Activated CD4-positive, CD25-positive, alpha-beta regulatory T cell treated with anti-CD3 and anti-CD28 coated beads, Interleukin-2, amount 50 U/mL, for 24 hours (primary cell): Measurements from ENCODE around the gene C1orf185.
"Not testable (repeated sequence)": the region's sequence is repeated elsewhere in the genome, so short reads cannot be mapped to it uniquely, and the experiment has no call there.

Experiments
- ATAC-seq, 2 donors: fragments of 150-1000 bp; cut with Tn5 transposase; one replicate each; pipeline ENCODE4 v1.10.0; 2021; ENCODE audit warnings: mild to moderate bottlenecking in 1 of 2, moderate library complexity in 1 of 2

Gene C1orf185

DNA sequence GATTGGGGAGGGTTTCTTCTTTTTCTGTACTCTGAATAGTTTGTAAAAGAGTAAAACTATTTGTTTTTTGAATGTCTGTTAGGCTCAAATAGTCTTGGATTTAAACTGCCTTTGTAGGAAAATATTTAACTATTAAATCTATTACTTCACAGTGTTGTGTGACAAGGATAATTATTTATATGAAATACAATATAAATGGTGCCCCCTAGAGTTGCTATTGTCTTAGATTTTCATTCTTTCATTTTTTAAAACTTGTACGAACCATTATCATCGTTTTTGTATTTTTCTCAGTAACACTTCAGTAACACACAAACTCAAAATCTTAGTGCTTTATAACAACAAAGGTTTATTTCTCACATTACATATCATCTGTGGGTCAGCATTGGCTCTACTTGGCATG lies 37.4 kb downstream of the C1orf185 start:
- ATAC-seq, result no peak

DNA sequence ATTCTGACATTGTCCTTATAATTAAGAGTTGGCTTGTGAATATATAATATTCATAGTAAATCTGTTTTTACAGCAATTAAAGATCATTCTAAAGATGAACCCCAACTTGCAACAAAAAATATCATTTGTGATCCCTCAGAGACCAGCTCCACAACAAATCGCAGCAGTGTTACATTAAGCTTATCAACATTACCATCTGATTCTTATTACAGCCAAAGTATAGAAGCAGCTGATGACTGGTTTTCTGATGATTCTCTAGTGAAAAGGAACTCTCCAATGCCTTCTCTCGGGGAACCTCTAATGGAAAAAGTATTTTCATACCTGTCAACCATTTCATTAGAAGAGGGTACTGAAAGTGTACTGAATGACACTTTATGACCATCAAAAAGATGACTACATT lies 45.4 kb downstream of the C1orf185 start:
- no peak for ATAC-seq

DNA sequence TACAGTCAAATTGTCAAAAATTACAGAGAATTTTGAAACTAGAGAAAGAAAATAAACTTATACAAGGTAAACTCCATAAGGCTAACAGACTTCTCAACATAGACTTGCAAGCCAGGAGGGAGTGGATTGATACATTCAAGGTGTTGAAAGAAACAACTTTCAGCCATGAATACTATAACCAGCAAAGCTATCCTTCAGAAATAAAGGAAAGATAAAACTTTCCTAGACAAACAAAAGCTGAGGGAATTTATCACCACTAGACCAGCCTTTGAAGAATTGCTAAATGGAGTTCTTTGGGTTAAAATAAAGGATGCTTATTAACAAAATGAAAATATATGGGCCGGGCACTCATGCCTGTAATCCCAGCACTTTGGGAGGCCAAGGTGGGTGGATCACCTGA lies 52.7 kb downstream of the C1orf185 start:
- ATAC-seq, result no peak

DNA sequence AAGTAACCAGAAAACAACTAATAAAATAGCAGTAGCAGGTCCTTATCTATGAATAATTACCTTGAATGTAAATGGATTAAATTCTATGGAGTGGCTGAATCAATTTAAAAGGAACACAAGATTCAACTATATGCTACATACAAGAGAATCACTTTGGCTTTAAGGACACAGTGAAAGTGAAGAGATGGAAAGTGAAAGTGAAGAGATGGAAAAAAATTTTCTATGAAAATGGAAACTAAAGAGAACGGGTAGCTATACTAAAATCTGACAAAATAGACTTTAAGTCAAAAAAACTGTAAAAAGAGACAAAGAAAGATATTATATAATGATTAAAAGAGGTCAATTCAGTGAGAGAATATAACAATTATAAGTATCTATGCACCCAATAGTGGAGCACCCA lies 54.7 kb downstream of the C1orf185 start:
- no peak for ATAC-seq

GRCh38 chr1:51157395-51157794 lies 55.4 kb downstream of the C1orf185 start:
- no peak for ATAC-seq

DNA sequence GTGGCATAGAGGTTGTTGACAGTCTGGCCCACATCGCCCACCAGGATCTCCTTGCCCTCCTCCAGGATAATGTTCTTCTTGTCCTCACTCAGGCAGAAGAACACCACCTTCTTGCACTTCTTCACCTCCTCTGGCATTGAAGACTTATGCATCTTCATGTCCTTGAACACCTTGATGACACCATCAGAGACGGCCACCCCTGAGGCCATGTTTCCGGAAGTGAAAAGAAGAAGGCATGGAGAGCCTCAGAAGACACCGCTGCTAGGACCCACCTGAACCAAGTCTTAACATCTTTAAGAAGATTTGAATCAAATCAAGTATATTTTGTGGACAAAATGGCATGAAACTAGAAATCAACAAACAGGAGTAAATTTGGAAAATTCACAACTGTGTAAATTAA lies 56.2 kb downstream of the C1orf185 start:
- no peak for ATAC-seq

- not testable (repeated sequence) for ATAC-seq
These were observed 60.5 kb downstream of the C1orf185 start for GRCh38 chr1:51162560-51162959.

GRCh38 chr1:51165540-51165939 lies 63.5 kb downstream of the C1orf185 start:
- peak in 1 of 2 donors; percentile 21 for ATAC-seq

DNA sequence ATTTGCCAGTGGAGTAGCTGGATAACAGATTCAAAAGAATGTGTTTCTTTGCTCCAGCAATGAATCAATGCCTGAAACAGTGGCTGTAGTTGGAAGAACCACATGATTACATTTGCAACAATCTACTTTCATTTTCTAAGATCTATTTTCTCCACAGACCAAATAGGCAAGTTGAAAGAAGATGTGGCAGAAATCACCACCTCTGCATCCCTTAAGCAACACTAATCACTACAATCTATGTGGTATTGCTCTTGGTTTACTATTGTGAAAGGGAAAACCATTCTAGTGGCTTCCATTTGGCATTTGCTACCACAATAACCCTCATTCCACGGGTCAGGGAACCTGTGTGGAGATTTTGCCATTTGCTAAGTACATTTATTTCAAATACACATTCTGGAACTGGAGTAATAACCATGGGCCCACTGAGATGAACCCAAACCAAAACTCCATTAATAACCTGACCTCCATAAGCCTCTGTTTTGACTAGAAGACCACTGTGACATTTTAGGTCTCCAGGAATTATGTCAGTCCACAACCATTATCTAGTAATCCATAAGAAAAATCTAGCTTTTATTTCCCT lies 66.3 kb downstream of the C1orf185 start:
- no peak for ATAC-seq

GRCh38 chr1:51168936-51169335 lies 66.9 kb downstream of the C1orf185 start:
- ATAC-seq, result no peak

- ATAC-seq, result no peak
These were observed 68.3 kb downstream of the C1orf185 start for GRCh38 chr1:51170342-51170741.

DNA sequence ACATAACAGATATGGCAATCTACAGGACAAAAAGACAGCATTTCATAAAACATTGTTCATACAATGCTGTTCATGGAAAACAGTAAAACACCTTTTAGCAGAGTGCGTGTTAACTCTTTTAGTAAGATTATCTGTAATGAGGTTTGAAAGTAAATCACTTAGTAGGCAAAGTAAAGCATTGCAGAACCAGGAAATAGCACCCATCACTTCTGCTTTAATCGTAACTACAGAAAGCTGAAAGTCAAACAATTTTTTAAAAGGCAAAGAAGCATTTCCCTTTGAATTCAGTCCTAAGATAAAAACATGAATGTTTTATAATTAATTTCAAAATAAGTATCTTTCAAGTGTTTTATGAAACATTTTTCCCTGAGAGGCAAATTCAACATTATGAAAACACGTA lies 70.8 kb downstream of the C1orf185 start:
- ATAC-seq, result no peak

DNA sequence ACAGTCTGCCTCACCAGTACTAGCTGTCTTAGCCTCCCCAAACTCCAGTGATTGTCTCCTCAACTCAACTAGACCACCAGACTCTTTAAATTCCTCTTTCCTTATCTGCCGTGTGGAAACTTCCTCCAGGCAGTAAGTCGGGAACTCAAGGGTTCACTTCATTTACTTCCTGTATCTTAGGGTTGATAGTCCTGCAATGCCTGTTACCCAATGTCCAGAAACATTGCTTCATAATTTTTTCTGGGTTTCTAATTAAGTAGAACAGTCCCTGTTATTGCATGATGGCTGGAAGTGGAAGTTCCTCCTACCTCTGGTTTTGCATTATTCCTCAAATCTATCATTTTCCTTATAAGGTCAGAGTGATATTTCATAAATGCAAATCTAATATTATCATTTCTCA lies 73.2 kb downstream of the C1orf185 start:
- no peak for ATAC-seq

DNA sequence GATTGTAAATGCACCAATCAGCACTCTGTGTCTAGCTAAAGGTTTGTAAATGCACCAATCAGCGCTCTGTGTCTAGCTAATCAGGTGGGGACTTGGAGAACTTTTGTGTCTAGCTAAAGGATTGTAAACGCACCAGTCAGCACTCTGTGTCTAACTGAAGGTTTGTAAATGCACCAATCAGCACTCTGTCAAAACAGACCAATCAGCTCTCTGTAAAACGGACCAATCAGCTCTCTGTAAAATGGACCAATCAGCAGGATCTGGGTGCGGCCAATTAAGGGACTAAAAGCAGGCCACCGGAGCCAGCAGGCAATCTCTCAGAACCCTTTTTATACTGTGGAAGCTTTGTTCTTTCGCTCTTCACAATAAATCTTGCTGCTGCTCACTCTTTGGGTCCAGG lies 76.0 kb downstream of the C1orf185 start:
- ATAC-seq, result not testable (repeated sequence)

GRCh38 chr1:51188230-51188629 lies 86.2 kb downstream of the C1orf185 start:
- no peak for ATAC-seq

DNA sequence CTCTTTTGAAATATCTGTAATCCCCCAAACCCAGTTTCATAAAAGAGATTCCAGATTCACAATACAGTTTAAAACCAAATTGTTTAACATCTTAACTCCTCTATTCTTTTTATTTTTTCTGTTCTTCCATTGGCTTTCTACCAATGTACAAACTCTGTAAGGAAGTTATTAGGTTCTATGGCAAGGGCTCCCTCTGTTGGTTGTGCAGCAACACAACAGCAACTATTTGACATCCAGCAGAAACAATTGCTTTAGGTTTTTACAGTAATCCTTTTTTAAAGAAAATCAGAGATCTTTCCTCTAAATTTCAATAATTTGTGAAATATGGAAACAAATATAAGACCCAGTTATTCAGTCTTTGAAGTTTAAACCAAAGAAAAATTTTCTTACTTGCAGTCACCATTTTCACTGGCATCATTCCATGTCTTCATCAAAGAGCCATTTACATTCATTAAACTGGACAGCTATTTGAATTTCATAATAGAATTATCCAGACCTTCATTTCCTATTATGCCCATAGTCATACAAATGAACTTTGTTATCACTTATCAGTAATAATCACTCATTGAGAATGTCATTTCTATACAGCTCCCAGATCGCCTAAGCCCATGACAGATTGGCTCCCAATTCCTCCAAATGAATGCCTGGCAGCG lies 87.5 kb downstream of the C1orf185 start:
- ATAC-seq, result no peak

DNA sequence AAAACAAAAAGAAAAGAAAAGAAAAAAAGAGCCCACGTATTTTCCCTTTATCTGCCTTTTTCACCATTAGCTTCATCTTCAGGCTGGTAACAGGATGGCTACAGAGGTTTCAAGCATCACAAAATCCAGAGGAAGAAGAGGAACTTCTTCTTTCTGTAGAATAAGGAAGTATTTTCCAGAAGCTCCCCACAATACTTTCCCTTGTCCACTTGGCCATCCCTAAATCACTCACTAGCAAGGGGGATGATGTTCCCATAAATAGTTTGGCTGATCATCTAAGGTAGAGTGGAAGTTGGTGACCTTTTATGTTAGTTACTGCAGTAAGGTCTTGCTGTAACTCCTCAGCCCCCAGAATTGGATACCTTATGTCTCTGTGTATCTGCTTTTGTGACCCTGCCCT lies 88.9 kb downstream of the C1orf185 start:
- ATAC-seq, result no peak

DNA sequence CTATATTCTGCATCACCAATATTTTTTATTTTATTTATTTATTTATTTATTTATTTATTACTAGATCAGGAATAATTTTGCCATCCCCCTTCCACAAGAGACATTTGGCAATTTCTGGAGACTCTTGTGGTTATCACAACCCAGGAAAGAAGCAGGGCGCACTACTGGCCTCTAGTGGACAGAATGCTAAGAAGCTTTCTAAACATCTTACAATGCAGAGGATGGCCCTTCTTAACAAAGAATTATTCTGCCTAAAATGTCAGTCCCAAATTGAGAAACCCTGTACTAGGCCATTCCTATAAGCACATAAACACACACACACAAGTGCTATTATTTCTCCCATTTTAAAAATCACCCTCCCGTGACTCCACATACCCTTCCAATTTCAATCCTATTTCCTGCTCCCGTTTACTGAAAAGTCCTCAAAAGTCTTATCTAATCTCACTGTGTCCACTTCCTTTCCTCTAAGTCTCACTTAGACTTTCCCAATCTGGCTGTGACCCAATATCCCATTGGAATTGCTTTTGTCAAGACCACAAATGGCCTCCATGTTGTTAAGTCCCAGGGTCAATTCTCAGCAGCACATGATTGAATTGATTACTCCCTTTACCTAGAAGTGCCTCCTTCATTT lies 90.3 kb downstream of the C1orf185 start:
- no peak for ATAC-seq

GRCh38 chr1:51193564-51193963 lies 91.5 kb downstream of the C1orf185 start:
- ATAC-seq, result no peak
